Glutamatergic neuron (in vitro differentiated cells): Measurements from ENCODE around the gene HIVEP3. TPM values are rescaled to one million over a fixed set of nuclear protein-coding genes. Genes with fewer than 3 reads are reported as not detected.

ENCODE experiments used
- DNase-seq: peaks from one replicate; pipeline ENCODE4 v3.0.0; 2022
- H3K27ac Mint-ChIP-seq: one replicate; pipeline ENCODE4 v1.8.0; 2020; ENCODE audit warnings: mild to moderate bottlenecking, mixed read lengths, inconsistent platforms; ENCODE audit not compliant: unreplicated experiment
- H3K27me3 Mint-ChIP-seq: one replicate; pipeline ENCODE4 v1.8.0; 2020; ENCODE audit warnings: mild to moderate bottlenecking, moderate library complexity, mixed read lengths, inconsistent platforms; ENCODE audit not compliant: unreplicated experiment
- H3K36me3 Mint-ChIP-seq: one replicate; pipeline ENCODE4 v1.8.0; 2020; ENCODE audit warnings: mild to moderate bottlenecking, mixed read lengths, inconsistent platforms; ENCODE audit not compliant: unreplicated experiment
- H3K4me1 Mint-ChIP-seq: one replicate; pipeline ENCODE4 v1.8.0; 2020; ENCODE audit warnings: mild to moderate bottlenecking, low read depth, mixed read lengths, inconsistent platforms; ENCODE audit not compliant: unreplicated experiment
- H3K4me3 Mint-ChIP-seq: one replicate; pipeline ENCODE4 v1.8.0; 2020; ENCODE audit warnings: mild to moderate bottlenecking, mixed read lengths, inconsistent platforms; ENCODE audit not compliant: unreplicated experiment
- H3K9me3 Mint-ChIP-seq: one replicate; pipeline ENCODE4 v1.8.0; 2020; ENCODE audit warnings: mild to moderate bottlenecking, moderate library complexity, mixed read lengths, inconsistent platforms; ENCODE audit not compliant: unreplicated experiment
- CTCF ChIP-seq: fragments of 200-600 bp; sonication (generic); IDR thresholded peaks from one replicate; pipeline ENCODE4 v1.5.0; 2021; ENCODE audit not compliant: partially characterized antibody, unreplicated experiment
- total RNA-seq: library from RNA; stranded (reverse); fragmentation: NEBNext Ultra II Directional; extraction: Animal tissue kit (Norgen Biotek cat#: 25700); gene quantifications from one replicate; pipeline ENCODE4 v1.2.1, GENCODE V29; 2021; ENCODE audit not compliant: unreplicated experiment

HIVEP3 gene
- total RNA-seq, 1 donor from 2014 or later: 15.1 TPM

GRCh38 chr1:41535276-41535675 lies 383.4 kb downstream of the HIVEP3 start:
- DNase-seq: no peak
- TF ChIP-seq CTCF: no peak
- H3K27ac Mint-ChIP-seq: no peak overlapping the region
- peaks cover 19% of the 10 kb centered on the region for H3K36me3 Mint-ChIP-seq
- H3K4me3 Mint-ChIP-seq: no peak overlapping the region
- H3K4me1 Mint-ChIP-seq: peaks cover 1% of the 10 kb centered on the region
- H3K9me3 Mint-ChIP-seq: peaks cover 16% of the 10 kb centered on the region
- peaks cover 29% of the 10 kb centered on the region for H3K27me3 Mint-ChIP-seq

- Mint-ChIP-seq H3K27ac (no peak overlapping the region), H3K9me3 (peaks cover 16% of the 10 kb centered on the region), H3K4me1 (peaks cover 1% of the 10 kb centered on the region), H3K4me3 (no peak overlapping the region), H3K27me3 (peaks cover 33% of the 10 kb centered on the region), H3K36me3 (peaks cover 23% of the 10 kb centered on the region)
- no peak for TF ChIP-seq CTCF
- DNase-seq: no peak
These were observed 384.3 kb downstream of the HIVEP3 start for GRCh38 chr1:41534181-41535076.

DNA sequence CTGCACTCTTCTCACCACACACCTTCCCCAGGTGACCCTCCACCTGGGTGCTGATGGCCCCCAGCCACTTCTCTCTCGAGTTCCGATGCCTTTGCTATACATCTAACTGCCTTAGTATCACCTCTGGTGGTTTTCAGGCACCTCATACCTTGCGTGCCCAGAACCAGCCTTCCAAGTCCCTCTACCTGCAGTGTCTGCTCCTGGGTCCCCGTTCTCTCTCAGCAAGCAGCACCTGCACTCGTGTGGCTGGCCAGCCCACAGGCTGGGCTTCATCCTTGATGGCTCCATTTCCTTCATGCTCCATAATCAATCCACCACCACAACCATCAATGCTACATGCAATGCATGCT lies 385.0 kb downstream of the HIVEP3 start:
- peaks cover 33% of the 10 kb centered on the region for H3K27me3 Mint-ChIP-seq
- DNase-seq: no peak
- H3K36me3 Mint-ChIP-seq: peaks cover 23% of the 10 kb centered on the region
- TF ChIP-seq CTCF: no peak
- no peak overlapping the region for H3K27ac Mint-ChIP-seq
- peaks cover 1% of the 10 kb centered on the region for H3K4me1 Mint-ChIP-seq
- H3K4me3 Mint-ChIP-seq: peak overlapping the region; percentile 36
- H3K9me3 Mint-ChIP-seq: peaks cover 16% of the 10 kb centered on the region

- no peak for TF ChIP-seq CTCF
- Mint-ChIP-seq H3K27me3 (peaks cover 32% of the 10 kb centered on the region), H3K4me3 (no peak overlapping the region), H3K9me3 (peaks cover 16% of the 10 kb centered on the region), H3K36me3 (peaks cover 23% of the 10 kb centered on the region), H3K27ac (no peak overlapping the region), H3K4me1 (peaks cover 1% of the 10 kb centered on the region)
- DNase-seq: no peak
These were observed 385.5 kb downstream of the HIVEP3 start for GRCh38 chr1:41533016-41533730.
